22Rv1 (cell line): Measurements from ENCODE around the gene SHROOM2.

Experiments used
- ZFX ChIP-seq: fragments of 450-650 bp; IDR thresholded peaks from 2 replicates; pipeline ENCODE4 v1.6.1; 2017; ENCODE audit warnings: antibody characterized with exemption, borderline replicate concordance
- TF ChIP-seq, protein P1 (sequence below): fragments of 450-650 bp; IDR thresholded peaks from 2 replicates; pipeline ENCODE4 v1.5.1; 2017; ENCODE audit warnings: mild to moderate bottlenecking

DNA sequence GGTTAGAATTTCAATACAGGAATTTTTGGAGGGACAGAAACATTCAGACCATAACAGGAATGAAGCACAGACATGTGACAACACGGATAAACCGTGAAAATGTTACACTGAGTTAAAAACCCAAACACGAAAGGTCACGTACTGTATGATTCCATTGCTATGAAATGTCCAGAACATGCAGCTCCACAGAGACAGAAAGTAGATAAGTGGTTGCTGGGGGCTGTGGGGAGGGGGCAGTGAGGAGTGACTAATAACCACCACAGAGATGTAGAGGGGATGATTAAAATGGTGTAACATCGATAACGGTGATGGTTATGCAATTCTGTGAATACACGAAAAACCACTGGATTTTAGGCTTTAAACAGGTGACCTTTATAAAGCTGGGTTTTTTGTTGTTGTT is 28.9 kb upstream of the SHROOM2 start:
- TF ChIP-seq, protein P1, sequence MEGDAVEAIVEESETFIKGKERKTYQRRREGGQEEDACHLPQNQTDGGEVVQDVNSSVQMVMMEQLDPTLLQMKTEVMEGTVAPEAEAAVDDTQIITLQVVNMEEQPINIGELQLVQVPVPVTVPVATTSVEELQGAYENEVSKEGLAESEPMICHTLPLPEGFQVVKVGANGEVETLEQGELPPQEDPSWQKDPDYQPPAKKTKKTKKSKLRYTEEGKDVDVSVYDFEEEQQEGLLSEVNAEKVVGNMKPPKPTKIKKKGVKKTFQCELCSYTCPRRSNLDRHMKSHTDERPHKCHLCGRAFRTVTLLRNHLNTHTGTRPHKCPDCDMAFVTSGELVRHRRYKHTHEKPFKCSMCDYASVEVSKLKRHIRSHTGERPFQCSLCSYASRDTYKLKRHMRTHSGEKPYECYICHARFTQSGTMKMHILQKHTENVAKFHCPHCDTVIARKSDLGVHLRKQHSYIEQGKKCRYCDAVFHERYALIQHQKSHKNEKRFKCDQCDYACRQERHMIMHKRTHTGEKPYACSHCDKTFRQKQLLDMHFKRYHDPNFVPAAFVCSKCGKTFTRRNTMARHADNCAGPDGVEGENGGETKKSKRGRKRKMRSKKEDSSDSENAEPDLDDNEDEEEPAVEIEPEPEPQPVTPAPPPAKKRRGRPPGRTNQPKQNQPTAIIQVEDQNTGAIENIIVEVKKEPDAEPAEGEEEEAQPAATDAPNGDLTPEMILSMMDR, result no peak
- no peak for TF ChIP-seq ZFX
